ENCODE data around the gene TPCN2.

Gene TPCN2

DNA sequence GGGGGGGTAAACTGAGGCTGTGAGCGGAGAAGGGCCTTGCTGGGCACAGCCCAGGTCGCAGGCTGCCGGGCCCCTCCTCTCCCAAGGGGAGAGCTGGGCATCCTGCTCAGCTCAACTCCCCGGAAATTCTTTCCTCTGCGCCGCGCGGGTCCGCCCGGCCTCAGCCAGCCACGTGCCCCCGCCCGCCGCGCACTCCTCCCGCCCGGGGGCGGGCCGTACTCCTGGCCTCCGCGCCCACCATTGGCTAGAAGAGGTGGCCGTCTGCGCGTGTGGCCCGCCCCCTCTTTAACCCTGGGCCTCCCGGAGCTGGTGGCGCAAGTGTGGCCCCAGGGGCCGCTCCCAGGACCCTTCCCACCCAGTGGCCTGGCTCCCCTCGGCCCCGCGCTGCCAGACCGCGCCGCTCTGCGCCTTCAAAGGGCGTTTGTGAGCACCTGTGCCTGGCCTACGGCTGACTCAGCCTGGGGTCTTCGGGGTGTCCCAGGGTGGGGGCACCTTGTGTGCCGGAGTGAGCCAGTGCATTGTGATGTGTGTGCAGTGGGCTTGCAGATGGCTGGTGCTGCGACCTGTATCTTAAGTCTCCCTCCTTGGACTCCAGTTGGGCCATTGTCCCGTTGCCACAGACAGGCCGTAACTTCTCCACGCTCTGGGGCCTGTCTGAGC lies 37.6 kb upstream of the TPCN2 start:
- no peak overlapping the region for H3K4me3 ChIP-seq (ENCODE audit: low read depth, low read length)
- DNase-seq (ENCODE audit: low read depth): no peak
- no peak for TF ChIP-seq CTCF (IDR thresholded peaks at IDR 0.05; ENCODE audit: low read depth, low read length, missing control alignments)

- DNase-seq (ENCODE audit: low read depth): no peak
- no peak for TF ChIP-seq CTCF (IDR thresholded peaks at IDR 0.05; ENCODE audit: low read depth, low read length, missing control alignments)
- no peak overlapping the region for H3K4me3 ChIP-seq (ENCODE audit: low read depth, low read length)
Measured at GRCh38 chr11:69011624-69012091, 37.1 kb upstream of the TPCN2 start.

- H3K4me3 ChIP-seq (ENCODE audit: low read depth, low read length): no peak overlapping the region
- DNase-seq (ENCODE audit: low read depth): no peak
- TF ChIP-seq CTCF (IDR thresholded peaks at IDR 0.05; ENCODE audit: low read depth, low read length, missing control alignments): no peak
Measured at GRCh38 chr11:69012092-69013008, 36.4 kb upstream of the TPCN2 start.

DNA sequence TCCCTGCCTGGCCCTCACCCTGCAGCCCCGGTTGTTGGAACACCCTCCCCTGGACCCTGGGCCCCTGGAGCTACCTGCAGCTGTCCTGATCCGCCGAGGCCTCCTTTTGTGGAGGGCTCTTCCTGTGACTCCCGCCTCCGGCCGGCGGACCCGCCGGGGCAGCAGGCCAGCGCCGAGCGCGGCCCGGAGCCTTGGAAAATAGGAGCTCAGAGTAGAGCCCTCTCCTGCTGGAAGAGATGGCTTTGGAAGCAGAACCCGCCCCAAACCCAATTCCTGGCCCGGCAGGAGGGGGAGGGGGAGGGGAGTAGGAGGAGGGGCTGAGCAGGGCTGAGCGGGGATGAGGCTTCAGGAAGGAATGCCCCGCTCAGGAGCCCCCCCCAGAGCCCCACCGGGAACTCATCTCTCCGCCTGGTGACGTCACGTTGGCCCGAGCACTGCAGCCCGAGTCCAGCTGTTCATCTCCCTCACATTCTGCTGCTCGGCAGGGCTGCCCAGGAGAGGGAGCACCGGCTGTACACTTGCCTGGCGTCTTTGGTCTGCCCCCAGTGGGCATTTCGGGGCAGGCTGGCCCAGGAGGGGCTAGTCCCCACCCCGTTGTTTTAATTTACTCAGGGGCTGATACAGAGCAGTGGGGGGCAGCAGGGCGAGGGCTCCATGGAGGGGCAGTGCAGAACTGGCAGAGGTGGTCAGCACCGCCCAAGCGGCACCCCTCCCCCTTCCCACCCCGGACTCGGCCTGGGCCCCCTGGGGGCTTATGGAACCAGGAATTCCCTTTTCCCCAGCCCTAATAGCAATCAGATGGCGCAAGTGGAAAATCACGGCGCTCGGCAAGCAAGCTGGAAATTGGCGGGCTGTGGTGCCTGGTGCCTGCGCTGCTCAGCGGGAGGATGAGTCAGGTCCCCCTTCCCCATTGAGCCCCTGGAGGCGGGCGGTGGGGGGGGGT lies 35.5 kb upstream of the TPCN2 start, which contains the start of gene MRGPRF:
Gene MRGPRF (minus strand): TSS at position 238 of the 943 bp plus-strand sequence. CDS start 3,345 bp downstream, outside the sequence.
- DNase-seq (ENCODE audit: low read depth): no peak
- TF ChIP-seq CTCF (IDR thresholded peaks at IDR 0.05; ENCODE audit: low read depth, low read length, missing control alignments): no peak
- no peak within 1 kb of the TSS for H3K4me3 ChIP-seq (ENCODE audit: low read depth, low read length)

DNA sequence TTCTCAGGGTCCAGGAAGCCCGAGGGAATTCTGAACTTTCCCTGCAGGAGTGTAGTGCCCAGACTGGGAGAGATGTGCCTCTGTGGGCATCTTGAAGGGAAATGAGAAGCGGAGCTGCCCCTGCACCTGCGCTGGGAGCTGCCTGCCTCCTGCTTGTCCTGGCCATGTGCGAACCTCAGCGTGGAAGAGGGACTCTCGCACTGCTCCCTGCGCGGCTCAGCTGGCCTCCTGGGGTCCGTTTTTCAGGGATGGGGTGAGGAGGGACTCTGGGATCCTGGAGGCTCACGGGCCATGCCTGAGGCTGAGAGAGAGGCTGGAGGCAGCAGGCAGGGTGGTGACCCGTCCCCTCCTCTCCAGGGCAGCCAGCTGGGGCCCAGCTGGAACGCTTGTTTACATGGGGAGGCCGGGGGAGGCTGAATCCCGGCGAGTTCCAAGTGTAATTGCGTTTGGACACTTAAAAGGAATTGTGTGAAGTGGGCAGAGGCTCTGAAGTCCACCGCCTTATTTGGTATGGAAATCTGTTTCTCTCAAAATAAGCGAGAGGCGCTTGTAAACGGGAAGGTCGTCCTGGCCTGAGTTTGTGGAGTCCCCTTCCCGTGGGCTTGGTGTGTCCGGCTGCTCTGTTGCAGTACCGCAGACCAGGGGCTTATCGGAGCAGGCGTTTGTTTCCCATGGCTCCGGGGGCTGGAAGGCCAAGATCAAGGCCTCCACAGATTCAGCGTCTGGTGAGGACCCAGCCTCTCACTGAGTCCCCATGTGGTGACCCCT lies 34.5 kb upstream of the TPCN2 start:
- H3K4me3 ChIP-seq (ENCODE audit: low read depth, low read length): no peak overlapping the region
- no peak for DNase-seq (ENCODE audit: low read depth)
- TF ChIP-seq CTCF (IDR thresholded peaks at IDR 0.05; ENCODE audit: low read depth, low read length, missing control alignments): no peak
